ENCODE results near the gene RNF125. TPM values are rescaled to one million over a fixed set of nuclear protein-coding genes. Genes with fewer than 3 reads are reported as not detected.

The RNF125 gene
- total and polyA plus RNA-seq, 9 of the 15 experiments (the other 6 are each of a cell fraction or from before 2014, with no cell fraction given), result 0.01 to 0.29 (median 0.07) TPM; not detected in 1

DNA sequence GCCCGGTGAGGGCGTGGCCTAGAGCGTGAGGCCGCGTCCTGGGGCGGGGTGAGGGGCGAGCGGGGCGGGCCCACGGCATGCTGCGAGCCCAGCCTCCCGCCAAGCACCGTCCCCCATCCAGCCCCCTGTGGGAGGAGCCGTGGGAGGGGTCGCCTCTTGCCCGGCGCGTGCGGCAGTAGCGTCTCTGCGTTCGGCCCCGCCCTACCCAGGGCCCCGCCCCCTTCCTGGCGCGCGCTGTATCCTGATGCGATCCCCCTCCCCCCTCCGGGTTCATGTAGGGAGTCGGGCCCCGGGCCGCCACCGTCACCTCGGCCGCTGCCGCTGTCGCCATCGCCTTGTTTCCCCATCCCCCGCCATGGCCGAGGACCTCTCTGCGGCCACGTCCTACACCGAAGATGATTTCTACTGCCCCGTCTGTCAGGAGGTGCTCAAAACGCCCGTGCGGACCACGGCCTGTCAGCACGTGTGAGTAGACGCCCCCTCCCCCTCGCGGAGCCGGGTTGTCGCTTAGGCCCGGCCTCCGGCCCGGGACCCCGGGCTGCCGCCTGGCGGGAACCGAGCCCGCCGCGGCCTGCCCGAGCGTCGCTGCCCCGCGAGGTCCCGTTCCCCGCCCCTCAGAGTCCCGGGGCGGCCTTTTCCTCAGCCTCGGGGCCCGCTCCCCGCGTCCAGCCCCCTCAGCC, 73.9 kb downstream of the RNF125 start (continued):
- TF ChIP-seq, protein P1, sequence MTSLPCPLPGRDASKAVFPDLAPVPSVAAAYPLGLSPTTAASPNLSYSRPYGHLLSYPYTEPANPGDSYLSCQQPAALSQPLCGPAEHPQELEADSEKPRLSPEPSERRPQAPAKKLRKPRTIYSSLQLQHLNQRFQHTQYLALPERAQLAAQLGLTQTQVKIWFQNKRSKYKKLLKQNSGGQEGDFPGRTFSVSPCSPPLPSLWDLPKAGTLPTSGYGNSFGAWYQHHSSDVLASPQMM (CRISPR knock-in tag; IDR thresholded peaks at IDR 0.05), result no peak
- 0 out of 2 replicates have a peak, but pooled peaks have one; percentile 11 for TF ChIP-seq MXI1 (IDR thresholded peaks at IDR 0.05; ENCODE audit: low read depth, low read length)
- TF ChIP-seq ZC3H11A (IDR thresholded peaks at IDR 0.05; ENCODE audit: low read depth, low read length), result no peak
- TF ChIP-seq, protein P2, sequence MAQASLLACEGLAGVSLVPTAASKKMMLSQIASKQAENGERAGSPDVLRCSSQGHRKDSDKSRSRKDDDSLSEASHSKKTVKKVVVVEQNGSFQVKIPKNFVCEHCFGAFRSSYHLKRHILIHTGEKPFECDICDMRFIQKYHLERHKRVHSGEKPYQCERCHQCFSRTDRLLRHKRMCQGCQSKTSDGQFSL (CRISPR knock-in tag; IDR thresholded peaks at IDR 0.05), result no peak
- TF ChIP-seq, protein P2 (tag; IDR thresholded peaks at IDR 0.05), result no peak
- no peak for TF ChIP-seq CHCHD3 (CRISPR knock-in tag; IDR thresholded peaks at IDR 0.05)
- TF ChIP-seq OTX1 (CRISPR knock-in tag; IDR thresholded peaks at IDR 0.05), result no peak
- TF ChIP-seq, protein P3, sequence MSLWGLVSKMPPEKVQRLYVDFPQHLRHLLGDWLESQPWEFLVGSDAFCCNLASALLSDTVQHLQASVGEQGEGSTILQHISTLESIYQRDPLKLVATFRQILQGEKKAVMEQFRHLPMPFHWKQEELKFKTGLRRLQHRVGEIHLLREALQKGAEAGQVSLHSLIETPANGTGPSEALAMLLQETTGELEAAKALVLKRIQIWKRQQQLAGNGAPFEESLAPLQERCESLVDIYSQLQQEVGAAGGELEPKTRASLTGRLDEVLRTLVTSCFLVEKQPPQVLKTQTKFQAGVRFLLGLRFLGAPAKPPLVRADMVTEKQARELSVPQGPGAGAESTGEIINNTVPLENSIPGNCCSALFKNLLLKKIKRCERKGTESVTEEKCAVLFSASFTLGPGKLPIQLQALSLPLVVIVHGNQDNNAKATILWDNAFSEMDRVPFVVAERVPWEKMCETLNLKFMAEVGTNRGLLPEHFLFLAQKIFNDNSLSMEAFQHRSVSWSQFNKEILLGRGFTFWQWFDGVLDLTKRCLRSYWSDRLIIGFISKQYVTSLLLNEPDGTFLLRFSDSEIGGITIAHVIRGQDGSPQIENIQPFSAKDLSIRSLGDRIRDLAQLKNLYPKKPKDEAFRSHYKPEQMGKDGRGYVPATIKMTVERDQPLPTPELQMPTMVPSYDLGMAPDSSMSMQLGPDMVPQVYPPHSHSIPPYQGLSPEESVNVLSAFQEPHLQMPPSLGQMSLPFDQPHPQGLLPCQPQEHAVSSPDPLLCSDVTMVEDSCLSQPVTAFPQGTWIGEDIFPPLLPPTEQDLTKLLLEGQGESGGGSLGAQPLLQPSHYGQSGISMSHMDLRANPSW (CRISPR knock-in tag; IDR thresholded peaks at IDR 0.05), result no peak
- TF ChIP-seq, protein P4, sequence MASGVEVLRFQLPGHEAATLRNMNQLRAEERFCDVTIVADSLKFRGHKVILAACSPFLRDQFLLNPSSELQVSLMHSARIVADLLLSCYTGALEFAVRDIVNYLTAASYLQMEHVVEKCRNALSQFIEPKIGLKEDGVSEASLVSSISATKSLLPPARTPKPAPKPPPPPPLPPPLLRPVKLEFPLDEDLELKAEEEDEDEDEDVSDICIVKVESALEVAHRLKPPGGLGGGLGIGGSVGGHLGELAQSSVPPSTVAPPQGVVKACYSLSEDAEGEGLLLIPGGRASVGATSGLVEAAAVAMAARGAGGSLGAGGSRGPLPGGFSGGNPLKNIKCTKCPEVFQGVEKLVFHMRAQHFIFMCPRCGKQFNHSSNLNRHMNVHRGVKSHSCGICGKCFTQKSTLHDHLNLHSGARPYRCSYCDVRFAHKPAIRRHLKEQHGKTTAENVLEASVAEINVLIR (CRISPR knock-in tag; IDR thresholded peaks at IDR 0.05), result no peak
- no peak for TF ChIP-seq XRCC4 (IDR thresholded peaks at IDR 0.05; ENCODE audit: extremely low read depth, insufficient read depth, insufficient read length)
- TF ChIP-seq RBM17 (IDR thresholded peaks at IDR 0.05; ENCODE audit: borderline replicate concordance, low read depth, low read length), result no peak
- TF ChIP-seq ZNF41 (CRISPR knock-in tag; conservative IDR thresholded peaks at IDR 0.05), result 0 out of 2 replicates have a peak, but pooled peaks have one; percentile 42
- peak; percentile 89 for TF ChIP-seq BHLHE40 (IDR thresholded peaks at IDR 0.05; ENCODE audit: low read length)
- TF ChIP-seq SMC3 (conservative IDR thresholded peaks at IDR 0.05; ENCODE audit: insufficient read depth, low read depth, low read length), result no peak
- TF ChIP-seq PHF20 (IDR thresholded peaks at IDR 0.05; ENCODE audit: partially characterized antibody), result no peak
- no peak for TF ChIP-seq ESRRB (CRISPR knock-in tag; IDR thresholded peaks at IDR 0.05; ENCODE audit: borderline replicate concordance)
- no peak for TF ChIP-seq SLC30A9 (CRISPR knock-in tag; IDR thresholded peaks at IDR 0.05)
- 0 out of 2 replicates have a peak, but pooled peaks have one; percentile 36 for TF ChIP-seq GATAD2A (IDR thresholded peaks at IDR 0.05)
- no peak for TF ChIP-seq E2F3 (CRISPR knock-in tag; IDR thresholded peaks at IDR 0.05)
- no peak for TF ChIP-seq BMI1 (IDR thresholded peaks at IDR 0.05; ENCODE audit: low read length)
